HL-60 (cell line): Measurements from ENCODE around the gene OR8A1.

Experiments
- DNase-seq, 2 experiments: peaks; one replicate each; pipeline ENCODE4 v3.0.0-alpha.2; 2010 to 2020; ENCODE audit warnings: low read depth in 1 of 2, low spot score in 1 of 2
- H3K27ac ChIP-seq: fragments of 250-450 bp; sonication (Bioruptor Pico); replicated peaks from 2 replicates; pipeline ENCODE4 v1.5.1; 2020; ENCODE audit warnings: mild to moderate bottlenecking, moderate library complexity
- H3K27me3 ChIP-seq: fragments of 250-450 bp; sonication (Bioruptor Pico); 2 replicates; pipeline ENCODE4 v1.5.1; 2021; ENCODE audit warnings: mild to moderate bottlenecking, moderate library complexity; ENCODE audit not compliant: insufficient read depth, poor library complexity, severe bottlenecking
- H3K4me3 ChIP-seq: replicated peaks from 2 replicates; pipeline ENCODE4 v1.5.1; 2011; ENCODE audit warnings: mild to moderate bottlenecking, control low read depth, low read length; ENCODE audit not compliant: insufficient read depth
- GABPA ChIP-seq: IDR thresholded peaks from 2 replicates; pipeline ENCODE4 v1.6.1; 2012; ENCODE audit warnings: low read depth
- POLR2AphosphoS5 ChIP-seq: IDR thresholded peaks from 2 replicates; pipeline ENCODE4 v1.6.1; 2012; ENCODE audit warnings: low read depth
- SPI1 ChIP-seq: IDR thresholded peaks from 2 replicates; pipeline ENCODE4 v1.6.1; 2012; ENCODE audit warnings: low read depth, mild to moderate bottlenecking, borderline replicate concordance
- TF ChIP-seq, protein P1 (sequence below): IDR thresholded peaks from 2 replicates; pipeline ENCODE4 v1.6.1; 2012; ENCODE audit warnings: low read depth; ENCODE audit not compliant: insufficient replicate concordance
- TF ChIP-seq, protein P2 (sequence below): IDR thresholded peaks from one replicate; pipeline ENCODE4 v1.5.1; 2011; ENCODE audit warnings: low read length, control low read depth, inconsistent platforms; ENCODE audit not compliant: insufficient read depth

The OR8A1 gene

GRCh38 chr11:124551189-124551588 lies 18.6 kb upstream of the OR8A1 start:
- H3K27ac ChIP-seq = no peak overlapping the region
- no peaks in the 10 kb centered on the region for H3K27me3 ChIP-seq
- TF ChIP-seq, protein P1, sequence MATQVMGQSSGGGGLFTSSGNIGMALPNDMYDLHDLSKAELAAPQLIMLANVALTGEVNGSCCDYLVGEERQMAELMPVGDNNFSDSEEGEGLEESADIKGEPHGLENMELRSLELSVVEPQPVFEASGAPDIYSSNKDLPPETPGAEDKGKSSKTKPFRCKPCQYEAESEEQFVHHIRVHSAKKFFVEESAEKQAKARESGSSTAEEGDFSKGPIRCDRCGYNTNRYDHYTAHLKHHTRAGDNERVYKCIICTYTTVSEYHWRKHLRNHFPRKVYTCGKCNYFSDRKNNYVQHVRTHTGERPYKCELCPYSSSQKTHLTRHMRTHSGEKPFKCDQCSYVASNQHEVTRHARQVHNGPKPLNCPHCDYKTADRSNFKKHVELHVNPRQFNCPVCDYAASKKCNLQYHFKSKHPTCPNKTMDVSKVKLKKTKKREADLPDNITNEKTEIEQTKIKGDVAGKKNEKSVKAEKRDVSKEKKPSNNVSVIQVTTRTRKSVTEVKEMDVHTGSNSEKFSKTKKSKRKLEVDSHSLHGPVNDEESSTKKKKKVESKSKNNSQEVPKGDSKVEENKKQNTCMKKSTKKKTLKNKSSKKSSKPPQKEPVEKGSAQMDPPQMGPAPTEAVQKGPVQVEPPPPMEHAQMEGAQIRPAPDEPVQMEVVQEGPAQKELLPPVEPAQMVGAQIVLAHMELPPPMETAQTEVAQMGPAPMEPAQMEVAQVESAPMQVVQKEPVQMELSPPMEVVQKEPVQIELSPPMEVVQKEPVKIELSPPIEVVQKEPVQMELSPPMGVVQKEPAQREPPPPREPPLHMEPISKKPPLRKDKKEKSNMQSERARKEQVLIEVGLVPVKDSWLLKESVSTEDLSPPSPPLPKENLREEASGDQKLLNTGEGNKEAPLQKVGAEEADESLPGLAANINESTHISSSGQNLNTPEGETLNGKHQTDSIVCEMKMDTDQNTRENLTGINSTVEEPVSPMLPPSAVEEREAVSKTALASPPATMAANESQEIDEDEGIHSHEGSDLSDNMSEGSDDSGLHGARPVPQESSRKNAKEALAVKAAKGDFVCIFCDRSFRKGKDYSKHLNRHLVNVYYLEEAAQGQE = no peak
- TF ChIP-seq, protein P2, sequence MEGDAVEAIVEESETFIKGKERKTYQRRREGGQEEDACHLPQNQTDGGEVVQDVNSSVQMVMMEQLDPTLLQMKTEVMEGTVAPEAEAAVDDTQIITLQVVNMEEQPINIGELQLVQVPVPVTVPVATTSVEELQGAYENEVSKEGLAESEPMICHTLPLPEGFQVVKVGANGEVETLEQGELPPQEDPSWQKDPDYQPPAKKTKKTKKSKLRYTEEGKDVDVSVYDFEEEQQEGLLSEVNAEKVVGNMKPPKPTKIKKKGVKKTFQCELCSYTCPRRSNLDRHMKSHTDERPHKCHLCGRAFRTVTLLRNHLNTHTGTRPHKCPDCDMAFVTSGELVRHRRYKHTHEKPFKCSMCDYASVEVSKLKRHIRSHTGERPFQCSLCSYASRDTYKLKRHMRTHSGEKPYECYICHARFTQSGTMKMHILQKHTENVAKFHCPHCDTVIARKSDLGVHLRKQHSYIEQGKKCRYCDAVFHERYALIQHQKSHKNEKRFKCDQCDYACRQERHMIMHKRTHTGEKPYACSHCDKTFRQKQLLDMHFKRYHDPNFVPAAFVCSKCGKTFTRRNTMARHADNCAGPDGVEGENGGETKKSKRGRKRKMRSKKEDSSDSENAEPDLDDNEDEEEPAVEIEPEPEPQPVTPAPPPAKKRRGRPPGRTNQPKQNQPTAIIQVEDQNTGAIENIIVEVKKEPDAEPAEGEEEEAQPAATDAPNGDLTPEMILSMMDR = no peak
- TF ChIP-seq SPI1 (no peak), GABPA (no peak), POLR2AphosphoS5 (no peak)
- DNase-seq = no peak
- H3K4me3 ChIP-seq = no peak overlapping the region

DNA sequence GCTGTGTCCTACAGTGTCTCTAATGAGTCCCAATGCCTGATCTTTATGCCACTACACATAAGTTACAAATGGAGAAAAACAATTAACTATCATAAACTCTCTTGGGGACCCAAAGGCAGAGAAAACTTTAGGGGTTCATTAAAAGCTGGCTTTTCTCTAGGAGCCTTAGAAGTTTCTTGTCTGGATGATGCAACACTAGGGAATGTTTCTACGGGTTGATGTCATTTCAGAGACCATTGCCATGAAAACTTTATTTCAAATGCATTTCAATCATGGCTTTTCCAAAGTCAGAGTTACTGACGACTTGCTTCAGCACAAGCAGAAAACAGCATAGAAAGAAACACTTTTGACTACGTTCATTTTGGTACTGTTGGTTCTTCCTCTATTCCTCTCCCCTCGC lies 17.8 kb upstream of the OR8A1 start:
- Histone ChIP-seq H3K27ac (no peak overlapping the region), H3K27me3 (no peaks in the 10 kb centered on the region), H3K4me3 (no peak overlapping the region)
- TF ChIP-seq SPI1 (no peak), GABPA (no peak), POLR2AphosphoS5 (no peak)
- TF ChIP-seq, protein P2 = no peak
- TF ChIP-seq, protein P1 = no peak
- DNase-seq = no peak

GRCh38 chr11:124556828-124557227 lies 13.0 kb upstream of the OR8A1 start:
- no peak for TF ChIP-seq GABPA
- Histone ChIP-seq H3K4me3 (no peak overlapping the region), H3K27me3 (peaks cover 3% of the 10 kb centered on the region), H3K27ac (no peak overlapping the region)
- no peak for DNase-seq

- no peak overlapping the region for H3K4me3 ChIP-seq
- no peak for DNase-seq
- no peak for TF ChIP-seq SPI1
- H3K27me3 ChIP-seq = no peaks in the 10 kb centered on the region
- H3K27ac ChIP-seq = no peak overlapping the region
Observed at GRCh38 chr11:124570160-124570559, 363 bp downstream of the OR8A1 start.

GRCh38 chr11:124577716-124578427 lies 8.1 kb downstream of the OR8A1 start:
- Histone ChIP-seq H3K4me3 (no peak overlapping the region), H3K27me3 (no peaks in the 10 kb centered on the region), H3K27ac (no peak overlapping the region)
- TF ChIP-seq SPI1 (no peak), POLR2AphosphoS5 (no peak), GABPA (no peak)
- TF ChIP-seq, protein P1 = no peak
- TF ChIP-seq, protein P2 = no peak
- no peak for DNase-seq
